Transverse colon (tissue), 4 donors: ENCODE data around the gene FATE1. TPM values are rescaled to one million over a fixed set of nuclear protein-coding genes. Genes with fewer than 3 reads are reported as not detected.

ENCODE experiments used
- DNase-seq: peaks from one replicate; pipeline ENCODE4 v3.0.0-alpha.2; 2019
- H3K27ac ChIP-seq, 4 donors: fragments of 200-600 bp; sonication (generic); 2 replicates each; pipeline ENCODE4 v1.5.1; 2016 to 2018; ENCODE audit warnings: inconsistent platforms in 4 of 4
- H3K27me3 ChIP-seq: fragments of 200-600 bp; sonication (generic); 2 replicates; pipeline ENCODE4 v1.5.1; 2017; ENCODE audit warnings: inconsistent platforms
- H3K36me3 ChIP-seq, 4 donors: fragments of 200-600 bp; sonication (generic); 2 replicates each; pipeline ENCODE4 v1.5.1; 2017 to 2019; ENCODE audit warnings: inconsistent platforms in 4 of 4
- H3K4me1 ChIP-seq, 4 donors: fragments of 200-600 bp; sonication (generic); 2 replicates each; pipeline ENCODE4 v1.5.1; 2017 to 2020; ENCODE audit warnings: inconsistent platforms in 4 of 4
- H3K4me3 ChIP-seq, 4 donors: fragments of 200-600 bp; sonication (generic); 1 replicate in 1 of 4; 2 replicates in 3 of 4; pipeline versions ENCODE4 v1.5.1 to v1.6.1; 2017 to 2019; ENCODE audit warnings: inconsistent platforms in 4 of 4
- H3K9me3 ChIP-seq, 2 donors: fragments of 200-600 bp; sonication (generic); 2 replicates each; pipeline ENCODE4 v1.5.1; 2017 to 2019; ENCODE audit warnings: inconsistent platforms in 2 of 2
- EP300 ChIP-seq: sonication (generic); formaldehyde crosslinking; IDR thresholded peaks from one replicate; pipeline ENCODE4 v1.6.1; 2017; ENCODE audit warnings: antibody characterized with exemption, low read depth
- POLR2A ChIP-seq: fragments of 450-650 bp; IDR thresholded peaks from one replicate; pipeline ENCODE4 v1.6.1; 2016; ENCODE audit warnings: antibody characterized with exemption, mild to moderate bottlenecking, moderate library complexity
- POLR2AphosphoS5 ChIP-seq, 3 donors: sonication (generic); formaldehyde crosslinking; IDR thresholded peaks; one replicate each; pipeline ENCODE4 v1.6.1; 2016; ENCODE audit warnings: antibody characterized with exemption in 3 of 3
- WGBS, 2 donors: methylation state at CpG; one replicate each; pipeline ENCODE4 v1.1.5; 2018; ENCODE audit warnings: low coverage in 1 of 2; 5-methylcytosine and 5-hydroxymethylcytosine counted together
- in situ Hi-C, 4 donors: fragments of 200-750 bp; cut with MboI; loops; one replicate each; pipeline versions ENCODE4 v1.15.0 to v1.15.1; 2017; ENCODE audit warnings: low sequenced_read_pairs in 3 of 4, low pct_ligation_motif_present in 1 of 4, low pct_unique_long_range_greater_than_20kb in 1 of 4
- intact Hi-C: fragments of 100-400 bp; cut with DNase I; formaldehyde crosslinking; loops from one replicate; pipeline ENCODE4 v1.15.1; 2023; ENCODE audit warnings: low total_unique reads
- total RNA-seq, 4 donors: library from RNA; depleted of rRNA; stranded (reverse); fragments of >200 nt; gene quantifications; one replicate each; pipeline ENCODE4 v1.1.0, GENCODE V29; 2016
- TF ChIP-seq, protein P1 (sequence below), 5 experiments: fragments of 200-600 bp in 3 of 5; fragments of 450-650 bp in 2 of 5; sonication (generic) in 3 of 5; IDR thresholded peaks; 1 replicate in 2 of 5; 2 replicates in 3 of 5; pipeline ENCODE4 v1.5.1; 2016 to 2017; ENCODE audit warnings: antibody characterized with exemption in 5 of 5, inconsistent platforms in 3 of 5, mild to moderate bottlenecking in 2 of 5, moderate library complexity in 1 of 5

The FATE1 gene, protein sequence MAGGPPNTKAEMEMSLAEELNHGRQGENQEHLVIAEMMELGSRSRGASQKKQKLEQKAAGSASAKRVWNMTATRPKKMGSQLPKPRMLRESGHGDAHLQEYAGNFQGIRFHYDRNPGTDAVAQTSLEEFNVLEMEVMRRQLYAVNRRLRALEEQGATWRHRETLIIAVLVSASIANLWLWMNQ
- total RNA-seq = not detected

DNA sequence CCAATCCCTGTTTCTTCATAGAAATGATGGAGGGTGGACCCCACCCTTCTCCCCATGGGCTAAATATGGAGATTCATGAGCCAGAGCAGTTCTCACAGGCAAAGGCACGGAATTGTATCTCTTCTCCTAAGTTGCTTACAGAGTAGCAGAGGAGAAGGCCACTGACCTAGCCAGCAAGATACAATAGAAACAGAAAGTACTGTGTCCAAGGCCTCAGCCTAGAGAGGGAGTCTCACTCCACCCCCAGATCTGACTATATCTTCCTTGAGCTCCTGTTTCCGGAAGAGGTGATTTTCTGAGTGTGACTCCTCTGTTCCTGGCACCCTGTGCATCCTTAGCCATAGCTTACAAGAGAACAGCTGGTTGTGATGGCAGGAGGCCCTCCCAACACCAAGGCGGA, at the start of gene FATE1:
Gene FATE1, plus strand, starts transcription at position 284 of the 400 bp plus-strand sequence. Its CDS starts 85 bp downstream, at position 369.
- Histone ChIP-seq H3K36me3 (no peaks in the 10 kb centered on the region), H3K4me1 (no peaks in the 10 kb centered on the region), H3K27me3 (no peaks in the 10 kb centered on the region), H3K27ac (no peak within 1 kb of the TSS), H3K9me3 (no peaks in the 10 kb centered on the region), H3K4me3 (no peak within 1 kb of the TSS)
- TF ChIP-seq POLR2AphosphoS5 (IDR thresholded peaks at IDR 0.05) = no peak
- TF ChIP-seq, protein P1, sequence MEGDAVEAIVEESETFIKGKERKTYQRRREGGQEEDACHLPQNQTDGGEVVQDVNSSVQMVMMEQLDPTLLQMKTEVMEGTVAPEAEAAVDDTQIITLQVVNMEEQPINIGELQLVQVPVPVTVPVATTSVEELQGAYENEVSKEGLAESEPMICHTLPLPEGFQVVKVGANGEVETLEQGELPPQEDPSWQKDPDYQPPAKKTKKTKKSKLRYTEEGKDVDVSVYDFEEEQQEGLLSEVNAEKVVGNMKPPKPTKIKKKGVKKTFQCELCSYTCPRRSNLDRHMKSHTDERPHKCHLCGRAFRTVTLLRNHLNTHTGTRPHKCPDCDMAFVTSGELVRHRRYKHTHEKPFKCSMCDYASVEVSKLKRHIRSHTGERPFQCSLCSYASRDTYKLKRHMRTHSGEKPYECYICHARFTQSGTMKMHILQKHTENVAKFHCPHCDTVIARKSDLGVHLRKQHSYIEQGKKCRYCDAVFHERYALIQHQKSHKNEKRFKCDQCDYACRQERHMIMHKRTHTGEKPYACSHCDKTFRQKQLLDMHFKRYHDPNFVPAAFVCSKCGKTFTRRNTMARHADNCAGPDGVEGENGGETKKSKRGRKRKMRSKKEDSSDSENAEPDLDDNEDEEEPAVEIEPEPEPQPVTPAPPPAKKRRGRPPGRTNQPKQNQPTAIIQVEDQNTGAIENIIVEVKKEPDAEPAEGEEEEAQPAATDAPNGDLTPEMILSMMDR (IDR thresholded peaks at IDR 0.05) = no peak
- no peak for TF ChIP-seq POLR2A
- intact Hi-C loops = no loop called here
- 53% methylated on average over 3 of the region's 3 CpGs; no CpG with 5 or more reads in 1 of the 2 donors for WGBS, 2 donors
- in situ Hi-C loops = no loop called here
- DNase-seq = no peak

DNA sequence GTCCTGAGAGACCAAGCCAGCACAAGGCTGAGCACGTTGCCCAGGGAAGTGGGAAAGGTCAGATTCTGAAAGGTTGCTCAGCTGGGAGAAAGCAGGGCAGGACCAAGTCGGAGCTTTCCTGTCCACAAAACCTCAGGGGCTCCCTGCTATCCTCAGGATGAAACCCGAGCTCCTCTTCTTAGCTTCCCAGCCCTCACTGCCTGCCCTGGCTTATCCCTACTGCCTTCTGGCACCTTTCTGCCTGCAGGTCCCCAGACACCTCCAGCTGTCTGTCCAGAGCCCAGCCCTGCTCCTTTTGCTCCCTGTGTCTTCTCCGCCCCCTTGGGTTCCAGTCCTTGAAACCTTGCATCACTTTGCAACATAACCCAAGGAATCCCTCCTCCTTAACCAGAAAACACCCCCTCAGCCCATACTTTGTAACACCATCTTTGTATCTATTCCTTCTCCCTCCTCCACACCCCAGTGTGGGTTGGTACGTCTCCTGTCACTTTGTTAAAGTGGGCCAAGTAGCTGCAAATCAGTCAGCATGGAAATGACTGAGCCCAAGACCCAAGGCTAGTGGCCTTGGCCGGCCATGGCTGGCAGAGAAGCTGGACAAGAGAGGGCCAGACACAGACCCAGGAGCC, 40.6 kb upstream of the FATE1 start:
- in situ Hi-C loops (loop anchor here in 2 of 4 donors (10.0 to 25.0 kb wide), 2 partner anchors 513 to 520 kb away; no protein-coding TSS in a partner anchor), intact Hi-C loops (no loop called here)
- Histone ChIP-seq H3K36me3 (no peaks in the 10 kb centered on the region), H3K9me3 (no peaks in the 10 kb centered on the region), H3K27ac (no peak overlapping the region), H3K4me3 (no peak overlapping the region), H3K4me1 (no peaks in the 10 kb centered on the region), H3K27me3 (no peaks in the 10 kb centered on the region)
- WGBS, 2 donors = 58 to 100% methylated on average over 1 to 6 of the region's 6 CpGs
- DNase-seq = no peak
- TF ChIP-seq POLR2A (no peak), POLR2AphosphoS5 (IDR thresholded peaks at IDR 0.05) (no peak), EP300 (no peak)
- TF ChIP-seq, protein P1 (IDR thresholded peaks at IDR 0.05) = no peak

DNA sequence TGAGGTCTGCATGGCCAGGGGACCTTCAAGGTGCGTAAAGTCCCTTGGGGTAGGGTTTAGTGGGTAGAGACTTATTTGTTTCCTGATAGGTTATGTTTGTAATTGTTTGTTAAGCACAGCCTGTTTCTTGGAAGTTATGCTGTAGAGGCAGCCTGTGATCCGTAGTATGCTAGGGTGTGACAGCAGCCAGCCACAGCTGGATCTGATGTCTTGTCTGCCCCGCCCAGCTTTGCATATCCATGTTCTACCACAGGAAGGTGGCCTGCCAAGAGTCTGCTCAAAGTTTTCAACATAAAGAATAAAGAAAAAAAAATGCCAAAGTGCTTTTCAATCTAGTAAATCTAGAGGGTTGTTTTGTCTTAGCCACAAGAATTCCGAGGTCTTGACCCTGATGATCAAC, 39.6 kb upstream of the FATE1 start:
- WGBS, 2 donors = 42 to 83% methylated on average over 2 to 4 of the region's 4 CpGs
- H3K9me3 ChIP-seq = no peaks in the 10 kb centered on the region
- DNase-seq = no peak
- no peak for TF ChIP-seq EP300
- no peak for TF ChIP-seq POLR2A
- no peak for TF ChIP-seq POLR2AphosphoS5 (IDR thresholded peaks at IDR 0.05)
- TF ChIP-seq, protein P1 (IDR thresholded peaks at IDR 0.05) = no peak
- H3K4me1 ChIP-seq = no peaks in the 10 kb centered on the region
- no peak overlapping the region for H3K27ac ChIP-seq
- intact Hi-C loops (no loop called here), in situ Hi-C loops (loop anchor here in 2 of 4 donors (10.0 to 25.0 kb wide), 2 partner anchors 514 to 521 kb away; no protein-coding TSS in a partner anchor)
- no peaks in the 10 kb centered on the region for H3K27me3 ChIP-seq
- H3K36me3 ChIP-seq = no peaks in the 10 kb centered on the region
- no peak overlapping the region for H3K4me3 ChIP-seq

DNA sequence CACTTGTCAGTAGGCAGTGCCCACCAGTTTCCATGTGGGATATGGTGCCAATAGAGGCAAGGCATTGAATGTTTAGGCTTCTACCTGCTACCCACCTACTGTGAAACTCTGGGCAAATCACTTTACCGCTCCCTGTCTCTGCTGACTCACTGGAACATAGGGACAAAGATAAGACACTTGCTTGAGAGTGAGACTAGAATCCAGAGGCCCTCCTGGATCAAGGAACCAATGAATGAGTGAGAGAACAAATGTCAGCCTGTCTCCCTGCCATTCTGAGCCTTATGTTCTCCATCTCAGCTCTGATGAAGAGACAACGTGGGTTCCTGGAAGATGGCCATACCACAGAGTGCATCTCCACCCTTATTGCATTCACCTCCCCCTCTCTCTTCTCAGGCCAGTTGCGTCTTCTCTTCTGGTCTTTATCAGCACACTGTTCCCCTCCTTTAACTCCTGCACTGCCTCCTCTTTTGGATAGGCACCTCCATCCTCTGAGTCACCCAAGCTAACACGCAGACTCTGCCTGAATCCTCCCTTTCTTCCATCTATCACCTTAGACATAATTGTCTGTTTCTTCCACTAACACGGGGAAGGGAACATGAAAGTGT, 35.9 kb upstream of the FATE1 start:
- no peak for TF ChIP-seq POLR2AphosphoS5 (IDR thresholded peaks at IDR 0.05)
- TF ChIP-seq, protein P1 (IDR thresholded peaks at IDR 0.05) = no peak
- no peak for TF ChIP-seq POLR2A
- TF ChIP-seq EP300 = no peak
- Histone ChIP-seq H3K27me3 (no peaks in the 10 kb centered on the region), H3K4me3 (no peak overlapping the region), H3K4me1 (no peaks in the 10 kb centered on the region), H3K27ac (no peak overlapping the region), H3K36me3 (no peaks in the 10 kb centered on the region), H3K9me3 (no peaks in the 10 kb centered on the region)
- 53% methylated on average over 5 of the region's 5 CpGs; no CpG with 5 or more reads in 1 of the 2 donors for WGBS, 2 donors
- intact Hi-C loops = loop anchor here (5.0 kb wide), 2 partner anchors 528 to 1628 kb away; no protein-coding TSS in a partner anchor
- in situ Hi-C loops = loop anchor here (5.0 to 25.0 kb wide), 3 partner anchors 518 to 528 kb away; no protein-coding TSS in a partner anchor
- DNase-seq = no peak
